RWPE2 (cell line): ENCODE data around the gene GBE1.

Experiments used
- ATAC-seq: fragments of 200-7000 bp; cut with Tn5 transposase; 3 replicates; pipeline ENCODE4 v1.9.1; 2021; ENCODE audit warnings: low read depth
- DNase-seq: peaks from one replicate; pipeline ENCODE4 v3.0.0-alpha.2; 2020; ENCODE audit warnings: low spot score
- H3K27ac ChIP-seq: fragments of 450-650 bp; 2 replicates; pipeline ENCODE4 v1.5.1; 2017; ENCODE audit warnings: mild to moderate bottlenecking; ENCODE audit not compliant: poor library complexity, severe bottlenecking
- H3K27me3 ChIP-seq: fragments of 250-450 bp; sonication (Bioruptor Pico); 2 replicates; pipeline ENCODE4 v1.5.1; 2021; ENCODE audit warnings: mild to moderate bottlenecking, moderate library complexity; ENCODE audit not compliant: insufficient read depth, poor library complexity, severe bottlenecking
- H3K36me3 ChIP-seq: fragments of 250-450 bp; sonication (Bioruptor Pico); 2 replicates; pipeline ENCODE4 v1.5.1; 2020; ENCODE audit warnings: low read depth, mild to moderate bottlenecking, moderate library complexity
- H3K4me1 ChIP-seq: fragments of 250-450 bp; sonication (Bioruptor Pico); 2 replicates; pipeline ENCODE4 v1.5.1; 2021; ENCODE audit warnings: mild to moderate bottlenecking, moderate library complexity; ENCODE audit not compliant: insufficient read depth, poor library complexity, severe bottlenecking
- H3K4me3 ChIP-seq: fragments of 250-450 bp; sonication (Bioruptor Pico); 2 replicates; pipeline ENCODE4 v1.5.1; 2021; ENCODE audit warnings: mild to moderate bottlenecking, moderate library complexity; ENCODE audit not compliant: severe bottlenecking
- H3K9me3 ChIP-seq: fragments of 250-450 bp; sonication (Bioruptor Pico); 2 replicates; pipeline ENCODE4 v1.5.1; 2021; ENCODE audit warnings: mild to moderate bottlenecking, moderate library complexity; ENCODE audit not compliant: severe bottlenecking
- CTCF ChIP-seq: fragments of 450-650 bp; IDR thresholded peaks from one replicate; pipeline ENCODE4 v1.5.1; 2017; ENCODE audit warnings: mild to moderate bottlenecking, moderate library complexity; ENCODE audit not compliant: poor library complexity, severe bottlenecking

The GBE1 gene

GRCh38 chr3:81789691-81790090, 28.2 kb upstream of the GBE1 start:
- no peaks in the 10 kb centered on the region for H3K27me3 ChIP-seq
- TF ChIP-seq CTCF: no peak
- H3K36me3 ChIP-seq: no peaks in the 10 kb centered on the region
- H3K27ac ChIP-seq: no peak overlapping the region
- no peaks in the 10 kb centered on the region for H3K9me3 ChIP-seq
- no peak for DNase-seq
- H3K4me1 ChIP-seq: no peaks in the 10 kb centered on the region
- no peak for ATAC-seq
- no peak overlapping the region for H3K4me3 ChIP-seq

- no peaks in the 10 kb centered on the region for H3K27me3 ChIP-seq
- no peak overlapping the region for H3K4me3 ChIP-seq
- no peaks in the 10 kb centered on the region for H3K9me3 ChIP-seq
- ATAC-seq: no peak
- H3K4me1 ChIP-seq: no peaks in the 10 kb centered on the region
- no peak overlapping the region for H3K27ac ChIP-seq
- DNase-seq: no peak
- no peak for TF ChIP-seq CTCF
- H3K36me3 ChIP-seq: no peaks in the 10 kb centered on the region
Measured at GRCh38 chr3:81788610-81789009, 27.2 kb upstream of the GBE1 start.

GRCh38 chr3:81788044-81788443, 26.6 kb upstream of the GBE1 start:
- no peak for TF ChIP-seq CTCF
- no peaks in the 10 kb centered on the region for H3K27me3 ChIP-seq
- no peak for ATAC-seq
- no peaks in the 10 kb centered on the region for H3K9me3 ChIP-seq
- H3K4me3 ChIP-seq: no peak overlapping the region
- H3K36me3 ChIP-seq: no peaks in the 10 kb centered on the region
- DNase-seq: no peak
- H3K4me1 ChIP-seq: no peaks in the 10 kb centered on the region
- H3K27ac ChIP-seq: no peak overlapping the region

GRCh38 chr3:81782585-81782984, 21.1 kb upstream of the GBE1 start:
- Histone ChIP-seq H3K4me1 (no peaks in the 10 kb centered on the region), H3K27ac (no peak overlapping the region), H3K4me3 (no peak overlapping the region), H3K27me3 (no peaks in the 10 kb centered on the region), H3K9me3 (no peaks in the 10 kb centered on the region), H3K36me3 (no peaks in the 10 kb centered on the region)
- DNase-seq (no peak), ATAC-seq (no peak)
- TF ChIP-seq CTCF: no peak

GRCh38 chr3:81778678-81779182, 17.3 kb upstream of the GBE1 start:
- no peak overlapping the region for H3K4me3 ChIP-seq
- TF ChIP-seq CTCF: no peak
- no peaks in the 10 kb centered on the region for H3K27me3 ChIP-seq
- DNase-seq (no peak), ATAC-seq (no peak)
- no peaks in the 10 kb centered on the region for H3K4me1 ChIP-seq
- no peaks in the 10 kb centered on the region for H3K36me3 ChIP-seq
- H3K9me3 ChIP-seq: no peaks in the 10 kb centered on the region
- H3K27ac ChIP-seq: no peak overlapping the region
